HUES64 (cell line): ENCODE results near the gene DSTN.

ENCODE experiments used
- H3K27ac ChIP-seq: 2 replicates; pipeline ENCODE4 v1.7.0; 2013; ENCODE audit warnings: low read depth, low read length, inconsistent platforms
- H3K27me3 ChIP-seq: 2 replicates; pipeline ENCODE4 v1.6.1; 2013; ENCODE audit warnings: mild to moderate bottlenecking, low read length; ENCODE audit not compliant: insufficient read depth
- H3K36me3 ChIP-seq: 2 replicates; pipeline ENCODE4 v1.6.1; 2013; ENCODE audit warnings: mild to moderate bottlenecking, low read length; ENCODE audit not compliant: insufficient read depth
- H3K4me1 ChIP-seq: 2 replicates; pipeline ENCODE4 v1.6.1; 2013; ENCODE audit warnings: mild to moderate bottlenecking, low read length, moderate library complexity; ENCODE audit not compliant: insufficient read depth
- H3K4me3 ChIP-seq: 2 replicates; pipeline ENCODE4 v1.5.1; 2013; ENCODE audit warnings: mild to moderate bottlenecking, low read length, moderate library complexity
- H3K9ac ChIP-seq: 2 replicates; pipeline ENCODE4 v1.6.1; 2013; ENCODE audit warnings: mild to moderate bottlenecking, low read depth, low read length
- H3K9me3 ChIP-seq: 2 replicates; pipeline ENCODE4 v1.6.1; 2013; ENCODE audit warnings: low read depth, low read length; ENCODE audit not compliant: insufficient read depth
- WGBS: fragments of 150-250, 120-280 bp; methylation state at CpG from one replicate; pipeline ENCODE4 v1.1.7; 2013; ENCODE audit warnings: missing lambda C conversion rate; 5-methylcytosine and 5-hydroxymethylcytosine counted together

Gene DSTN

GRCh38 chr20:17648315-17648646 is 78.4 kb downstream of the DSTN start:
- no peaks in the 10 kb centered on the region for H3K9me3 ChIP-seq
- H3K4me3 ChIP-seq, result no peak overlapping the region
- H3K9ac ChIP-seq, result no peak overlapping the region
- peaks cover 16% of the 10 kb centered on the region for H3K4me1 ChIP-seq
- 89% methylated on average over 8 of the region's 10 CpGs for WGBS
- H3K27me3 ChIP-seq, result no peaks in the 10 kb centered on the region
- H3K36me3 ChIP-seq, result peaks cover 5% of the 10 kb centered on the region; the same call in 1 of the 2 replicates
- H3K27ac ChIP-seq, result no peak overlapping the region

- Histone ChIP-seq H3K9me3 (no peaks in the 10 kb centered on the region), H3K4me3 (no peak overlapping the region), H3K36me3 (peaks cover 6% of the 10 kb centered on the region), H3K4me1 (peaks cover 16% of the 10 kb centered on the region), H3K27me3 (no peaks in the 10 kb centered on the region), H3K27ac (no peak overlapping the region), H3K9ac (no peak overlapping the region)
- WGBS, result 73% methylated on average over 20 of the region's 20 CpGs
Measured at GRCh38 chr20:17648791-17649730, 79.2 kb downstream of the DSTN start.

- Histone ChIP-seq H3K4me3 (no peak overlapping the region), H3K27me3 (no peaks in the 10 kb centered on the region), H3K9ac (no peak overlapping the region), H3K4me1 (peaks cover 19% of the 10 kb centered on the region), H3K36me3 (peaks cover 13% of the 10 kb centered on the region), H3K9me3 (no peaks in the 10 kb centered on the region), H3K27ac (no peak overlapping the region)
- WGBS, result 94% methylated on average over 12 of the region's 12 CpGs
Measured at GRCh38 chr20:17650301-17651128, 80.6 kb downstream of the DSTN start.

GRCh38 chr20:17651129-17651759 is 81.4 kb downstream of the DSTN start:
- WGBS, result 90% methylated on average over 8 of the region's 11 CpGs
- peaks cover 25% of the 10 kb centered on the region for H3K4me1 ChIP-seq
- no peak overlapping the region for H3K9ac ChIP-seq
- no peaks in the 10 kb centered on the region for H3K27me3 ChIP-seq
- peaks cover 13% of the 10 kb centered on the region for H3K36me3 ChIP-seq
- no peaks in the 10 kb centered on the region for H3K9me3 ChIP-seq
- no peak overlapping the region for H3K4me3 ChIP-seq
- H3K27ac ChIP-seq, result no peak overlapping the region

- no peak overlapping the region for H3K27ac ChIP-seq
- 92% methylated on average over 2 of the region's 2 CpGs for WGBS
- no peak overlapping the region for H3K4me3 ChIP-seq
- peaks cover 28% of the 10 kb centered on the region for H3K4me1 ChIP-seq
- no peaks in the 10 kb centered on the region for H3K27me3 ChIP-seq
- H3K9me3 ChIP-seq, result no peaks in the 10 kb centered on the region
- H3K9ac ChIP-seq, result no peak overlapping the region
- peaks cover 13% of the 10 kb centered on the region for H3K36me3 ChIP-seq
Measured at GRCh38 chr20:17651760-17652388, 82.0 kb downstream of the DSTN start.

- no peak overlapping the region for H3K4me3 ChIP-seq
- no peak overlapping the region for H3K27ac ChIP-seq
- no peak overlapping the region for H3K9ac ChIP-seq
- H3K4me1 ChIP-seq, result peaks cover 28% of the 10 kb centered on the region
- H3K36me3 ChIP-seq, result peaks cover 13% of the 10 kb centered on the region
- WGBS, result 93% methylated on average over 10 of the region's 10 CpGs
- no peaks in the 10 kb centered on the region for H3K9me3 ChIP-seq
- no peaks in the 10 kb centered on the region for H3K27me3 ChIP-seq
Measured at GRCh38 chr20:17652411-17652810, 82.5 kb downstream of the DSTN start.

- Histone ChIP-seq H3K9ac (no peak overlapping the region), H3K27me3 (no peaks in the 10 kb centered on the region), H3K36me3 (peaks cover 27% of the 10 kb centered on the region), H3K27ac (no peak overlapping the region), H3K4me1 (peaks cover 23% of the 10 kb centered on the region), H3K9me3 (peaks cover 8% of the 10 kb centered on the region; the same call in 1 of the 2 replicates), H3K4me3 (no peak overlapping the region)
- WGBS, result 95% methylated on average over 11 of the region's 11 CpGs
Measured at GRCh38 chr20:17653835-17654648, 84.2 kb downstream of the DSTN start.

GRCh38 chr20:17654649-17655285 is 84.9 kb downstream of the DSTN start:
- Histone ChIP-seq H3K4me3 (no peak overlapping the region), H3K9ac (no peak overlapping the region), H3K9me3 (peaks cover 8% of the 10 kb centered on the region; the same call in 1 of the 2 replicates), H3K4me1 (peaks cover 20% of the 10 kb centered on the region), H3K27ac (peak overlapping the region; percentile 29; the same call in 1 of the 2 replicates), H3K27me3 (no peaks in the 10 kb centered on the region), H3K36me3 (peaks cover 31% of the 10 kb centered on the region)
- WGBS, result 59% methylated on average over 7 of the region's 7 CpGs

GRCh38 chr20:17655286-17655651 is 85.4 kb downstream of the DSTN start:
- Histone ChIP-seq H3K36me3 (peaks cover 36% of the 10 kb centered on the region), H3K9me3 (peaks cover 8% of the 10 kb centered on the region; the same call in 1 of the 2 replicates), H3K4me1 (peaks cover 19% of the 10 kb centered on the region), H3K9ac (no peak overlapping the region), H3K27ac (peak overlapping the region; percentile 29; the same call in 1 of the 2 replicates), H3K27me3 (no peaks in the 10 kb centered on the region), H3K4me3 (no peak overlapping the region)
- WGBS, result 71% methylated on average over 7 of the region's 7 CpGs
